Stimulated activated CD4-positive, alpha-beta T cell treated with anti-CD3 and anti-CD28 coated beads, Interleukin-2, amount 100 ng/mL, for 24 hours (primary cell): ENCODE measurements around the gene PLD5.
"Not testable (repeated sequence)": the region's sequence is repeated elsewhere in the genome, so short reads cannot be mapped to it uniquely, and the experiment has no call there.

Source experiments
- DNase-seq, 2 donors: peaks; one replicate each; pipeline ENCODE4 v3.0.0-alpha.2; 2020

Gene PLD5

GRCh38 chr1:242206994-242207393, 317.5 kb downstream of the PLD5 start:
- no peak for DNase-seq

GRCh38 chr1:242205622-242206489, 318.6 kb downstream of the PLD5 start:
- no peak for DNase-seq

- DNase-seq: no peak
Observed at GRCh38 chr1:242203262-242203661, 321.2 kb downstream of the PLD5 start.

- DNase-seq: no peak
Observed at GRCh38 chr1:242201090-242201489, 323.4 kb downstream of the PLD5 start.

- no peak for DNase-seq
Observed at GRCh38 chr1:242199776-242200458, 324.6 kb downstream of the PLD5 start.

GRCh38 chr1:242197907-242198820, 326.3 kb downstream of the PLD5 start:
- no peak for DNase-seq

- DNase-seq: no peak
Observed at GRCh38 chr1:242196914-242197313, 327.6 kb downstream of the PLD5 start.

GRCh38 chr1:242196101-242196500, 328.4 kb downstream of the PLD5 start:
- DNase-seq: no peak

- no peak for DNase-seq
Observed at GRCh38 chr1:242189591-242189990, 334.9 kb downstream of the PLD5 start.

GRCh38 chr1:242187816-242188215, 336.7 kb downstream of the PLD5 start:
- no peak for DNase-seq

GRCh38 chr1:242187171-242187570, 337.3 kb downstream of the PLD5 start:
- DNase-seq: no peak

GRCh38 chr1:242185731-242186130, 338.8 kb downstream of the PLD5 start:
- DNase-seq: no peak

GRCh38 chr1:242184955-242185354, 339.5 kb downstream of the PLD5 start:
- DNase-seq: no peak

- not testable (repeated sequence) for DNase-seq
Observed at GRCh38 chr1:242179767-242180166, 344.7 kb downstream of the PLD5 start.

- DNase-seq: no peak
Observed at GRCh38 chr1:242178924-242179708, 345.4 kb downstream of the PLD5 start.

GRCh38 chr1:242178436-242178835, 346.1 kb downstream of the PLD5 start:
- DNase-seq: no peak

GRCh38 chr1:242162140-242162539, 362.4 kb downstream of the PLD5 start:
- no peak for DNase-seq

- no peak for DNase-seq
Observed at GRCh38 chr1:242147096-242147976, 377.2 kb downstream of the PLD5 start.

GRCh38 chr1:242146652-242147051, 377.8 kb downstream of the PLD5 start:
- DNase-seq: no peak

GRCh38 chr1:242140836-242141235, 383.7 kb downstream of the PLD5 start:
- no peak for DNase-seq

GRCh38 chr1:242139986-242140385, 384.5 kb downstream of the PLD5 start:
- no peak for DNase-seq
